ENCODE results near the gene ADK. TPM values are rescaled to one million over a fixed set of nuclear protein-coding genes. Genes with fewer than 3 reads are reported as not detected.
"Not testable (repeated sequence)": the region's sequence is repeated elsewhere in the genome, so short reads cannot be mapped to it uniquely, and the experiment has no call there.

Gene ADK
- total RNA-seq, 3 donors from 2014 or later (not counting 1 experiment from before 2014, with no cell fraction given): 13.4 to 16.1 (median 14.1) TPM

DNA sequence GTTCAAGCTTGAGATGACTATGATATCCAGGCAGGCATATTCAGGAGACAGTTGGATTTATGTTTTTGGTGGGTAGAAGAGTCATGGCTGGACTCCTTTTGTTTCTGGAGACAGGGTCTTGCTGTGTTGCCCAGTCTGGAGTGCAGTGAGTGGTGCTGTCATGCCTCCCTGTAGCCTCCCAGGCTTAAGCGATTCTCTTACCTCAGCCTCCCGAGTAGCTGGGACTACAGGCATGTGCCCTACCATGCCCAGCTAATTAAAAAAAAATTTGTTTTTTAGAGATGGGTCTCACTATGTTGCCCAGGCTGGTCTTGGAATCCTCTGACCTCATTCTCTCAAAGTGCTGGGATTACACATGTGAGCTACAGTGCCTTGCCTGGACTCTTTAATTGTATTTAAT, 62.0 kb downstream of the ADK start:
- H3K36me3 ChIP-seq (ENCODE audit: control insufficient read depth, insufficient read depth, low read length): no peaks in the 10 kb centered on the region
- no peaks in the 10 kb centered on the region for H3K9me3 ChIP-seq (ENCODE audit: control insufficient read depth, insufficient read depth, low read length)
- H3K4me3 ChIP-seq (ENCODE audit: low read length): no peak overlapping the region
- Mint-ChIP-seq H3K4me3 (no peak overlapping the region), H3K27me3 (ENCODE audit: low read depth in 2 of 2) (no peaks in the 10 kb centered on the region), H3K4me1 (peaks cover 0 to 4% of the 10 kb centered on the region in 2 donors), H3K9me3 (no peaks in the 10 kb centered on the region), H3K36me3 (no peaks in the 10 kb centered on the region), H3K27ac (no peak overlapping the region)
- 100% methylated on average over 2 of the region's 2 CpGs for WGBS (ENCODE audit: insufficient coverage)
- intact Hi-C loops (cut with micrococcal nuclease): loop anchor here (2.0 kb wide), 1 partner anchor 62 kb away; the partner anchor contains the start of genes ADK and AP3M1
- H3K27me3 ChIP-seq (ENCODE audit: control insufficient read depth, insufficient read depth, low read length): no peaks in the 10 kb centered on the region
- DNase-seq (no peak), ATAC-seq (no peak)
- no peak overlapping the region for H3K27ac ChIP-seq (ENCODE audit: low read length)
- no peaks in the 10 kb centered on the region for H3K4me1 ChIP-seq (ENCODE audit: control insufficient read depth, insufficient read depth, low read length)
- TF ChIP-seq, protein P1, sequence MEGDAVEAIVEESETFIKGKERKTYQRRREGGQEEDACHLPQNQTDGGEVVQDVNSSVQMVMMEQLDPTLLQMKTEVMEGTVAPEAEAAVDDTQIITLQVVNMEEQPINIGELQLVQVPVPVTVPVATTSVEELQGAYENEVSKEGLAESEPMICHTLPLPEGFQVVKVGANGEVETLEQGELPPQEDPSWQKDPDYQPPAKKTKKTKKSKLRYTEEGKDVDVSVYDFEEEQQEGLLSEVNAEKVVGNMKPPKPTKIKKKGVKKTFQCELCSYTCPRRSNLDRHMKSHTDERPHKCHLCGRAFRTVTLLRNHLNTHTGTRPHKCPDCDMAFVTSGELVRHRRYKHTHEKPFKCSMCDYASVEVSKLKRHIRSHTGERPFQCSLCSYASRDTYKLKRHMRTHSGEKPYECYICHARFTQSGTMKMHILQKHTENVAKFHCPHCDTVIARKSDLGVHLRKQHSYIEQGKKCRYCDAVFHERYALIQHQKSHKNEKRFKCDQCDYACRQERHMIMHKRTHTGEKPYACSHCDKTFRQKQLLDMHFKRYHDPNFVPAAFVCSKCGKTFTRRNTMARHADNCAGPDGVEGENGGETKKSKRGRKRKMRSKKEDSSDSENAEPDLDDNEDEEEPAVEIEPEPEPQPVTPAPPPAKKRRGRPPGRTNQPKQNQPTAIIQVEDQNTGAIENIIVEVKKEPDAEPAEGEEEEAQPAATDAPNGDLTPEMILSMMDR (IDR thresholded peaks at IDR 0.05): no peak

DNA sequence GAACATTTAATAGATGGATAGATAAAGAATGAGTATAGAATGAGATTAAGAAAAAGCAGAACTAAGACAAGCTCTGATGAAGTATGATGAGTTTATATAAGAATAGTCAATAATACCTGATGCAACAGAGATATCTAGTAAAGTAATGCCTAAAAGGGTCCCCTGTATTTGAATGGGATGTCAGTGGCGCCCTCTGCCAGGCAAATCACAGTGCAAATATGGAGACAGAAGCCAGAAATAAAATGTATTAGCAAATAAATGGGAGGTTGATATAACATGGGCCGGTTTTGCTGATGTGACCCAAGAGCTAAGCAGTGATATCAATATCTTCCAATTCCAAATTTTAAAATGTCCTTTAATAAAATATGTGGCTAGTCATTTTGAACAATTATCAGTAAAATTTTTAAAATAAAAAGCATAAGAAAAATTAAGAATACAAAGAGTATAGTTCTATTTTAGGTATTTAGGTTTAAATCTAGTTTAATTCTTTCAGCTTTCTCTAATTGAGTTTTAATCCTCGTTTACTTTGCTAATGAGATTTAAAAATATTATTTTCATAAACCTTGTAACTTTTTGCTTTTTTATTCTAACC, 62.6 kb downstream of the ADK start:
- peaks cover 0 to 4% of the 10 kb centered on the region in 2 donors for H3K4me1 Mint-ChIP-seq
- H3K27me3 Mint-ChIP-seq (ENCODE audit: low read depth in 2 of 2): no peaks in the 10 kb centered on the region
- H3K36me3 ChIP-seq (ENCODE audit: control insufficient read depth, insufficient read depth, low read length): no peaks in the 10 kb centered on the region
- 72% methylated on average over 2 of the region's 3 CpGs for WGBS (ENCODE audit: insufficient coverage)
- no peaks in the 10 kb centered on the region for H3K9me3 ChIP-seq (ENCODE audit: control insufficient read depth, insufficient read depth, low read length)
- H3K27me3 ChIP-seq (ENCODE audit: control insufficient read depth, insufficient read depth, low read length): no peaks in the 10 kb centered on the region
- intact Hi-C loops (cut with micrococcal nuclease): loop anchor here (2.0 kb wide), 1 partner anchor 63 kb away; the partner anchor contains the start of genes ADK and AP3M1
- H3K4me3 Mint-ChIP-seq: no peak overlapping the region
- ATAC-seq (peak in 1 of 3 donors; percentile 49), DNase-seq (peak in 1 of 2 donors; percentile 72)
- no peak overlapping the region for H3K4me3 ChIP-seq (ENCODE audit: low read length)
- H3K27ac ChIP-seq (ENCODE audit: low read length): no peak overlapping the region
- no peaks in the 10 kb centered on the region for H3K4me1 ChIP-seq (ENCODE audit: control insufficient read depth, insufficient read depth, low read length)
- H3K27ac Mint-ChIP-seq: no peak overlapping the region
- no peaks in the 10 kb centered on the region for H3K36me3 Mint-ChIP-seq
- no peaks in the 10 kb centered on the region for H3K9me3 Mint-ChIP-seq
- TF ChIP-seq, protein P1 (IDR thresholded peaks at IDR 0.05): peak; percentile 40

DNA sequence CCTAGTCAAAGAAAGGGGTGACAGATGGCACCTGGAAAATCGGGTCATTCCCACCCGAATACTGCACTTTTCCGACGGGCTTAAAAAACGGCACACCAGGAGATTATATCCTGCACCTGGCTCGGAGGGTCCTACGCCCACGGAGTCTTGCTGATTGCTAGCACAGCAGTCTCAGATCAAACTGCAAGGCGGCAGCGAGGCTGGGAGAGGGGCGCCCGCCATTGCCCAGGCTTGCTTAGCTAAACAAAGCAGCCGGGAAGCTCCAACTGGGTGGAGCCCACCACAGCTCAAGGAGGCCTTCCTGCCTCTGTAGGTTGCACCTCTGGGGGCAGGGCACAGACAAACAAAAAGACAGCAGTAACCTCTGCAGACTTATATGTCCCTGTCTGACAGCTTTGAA, 66.1 kb downstream of the ADK start:
- 96% methylated on average over 13 of the region's 13 CpGs for WGBS (ENCODE audit: insufficient coverage)
- H3K36me3 ChIP-seq (ENCODE audit: control insufficient read depth, insufficient read depth, low read length); H3K4me3 ChIP-seq (ENCODE audit: low read length); H3K4me3 Mint-ChIP-seq; ATAC-seq; DNase-seq; H3K27me3 ChIP-seq (ENCODE audit: control insufficient read depth, insufficient read depth, low read length); H3K27me3 Mint-ChIP-seq (ENCODE audit: low read depth in 2 of 2); H3K27ac ChIP-seq (ENCODE audit: low read length); H3K36me3 Mint-ChIP-seq; H3K9me3 ChIP-seq (ENCODE audit: control insufficient read depth, insufficient read depth, low read length); H3K27ac Mint-ChIP-seq; H3K4me1 Mint-ChIP-seq; intact Hi-C loops (cut with micrococcal nuclease); H3K4me1 ChIP-seq (ENCODE audit: control insufficient read depth, insufficient read depth, low read length); H3K9me3 Mint-ChIP-seq: not testable (repeated sequence)

DNA sequence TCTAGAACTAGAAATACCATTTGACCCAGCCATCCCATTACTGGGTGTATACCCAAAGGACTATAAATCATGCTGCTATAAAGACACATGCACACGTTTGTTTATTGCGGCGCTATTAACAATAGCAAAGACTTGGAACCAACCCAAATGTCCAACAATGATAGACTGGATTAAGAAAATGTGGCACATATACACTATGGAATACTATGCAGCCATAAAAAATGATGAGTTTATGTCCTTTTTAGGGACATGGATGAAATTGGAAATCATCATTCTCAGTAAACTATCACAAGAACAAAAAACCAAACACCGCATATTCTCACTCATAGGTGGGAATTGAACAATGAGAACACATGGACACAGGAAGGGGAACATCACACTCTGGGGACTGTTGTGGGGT, 71.4 kb downstream of the ADK start:
- H3K4me1 ChIP-seq (ENCODE audit: control insufficient read depth, insufficient read depth, low read length); H3K4me1 Mint-ChIP-seq; H3K4me3 Mint-ChIP-seq; H3K27ac Mint-ChIP-seq; H3K27me3 ChIP-seq (ENCODE audit: control insufficient read depth, insufficient read depth, low read length); H3K9me3 ChIP-seq (ENCODE audit: control insufficient read depth, insufficient read depth, low read length); H3K9me3 Mint-ChIP-seq; intact Hi-C loops (cut with micrococcal nuclease); ATAC-seq; H3K27ac ChIP-seq (ENCODE audit: low read length); H3K36me3 ChIP-seq (ENCODE audit: control insufficient read depth, insufficient read depth, low read length); H3K36me3 Mint-ChIP-seq; H3K4me3 ChIP-seq (ENCODE audit: low read length); H3K27me3 Mint-ChIP-seq (ENCODE audit: low read depth in 2 of 2); DNase-seq: not testable (repeated sequence)
- no CpG with 5 or more reads among the region's 4 CpGs for WGBS (ENCODE audit: insufficient coverage)
